ENCODE data around the gene GEMIN4.
"Not testable (repeated sequence)": the region's sequence is repeated elsewhere in the genome, so short reads cannot be mapped to it uniquely, and the experiment has no call there.

GRCh38 chr17:749359-749758 lies 2.7 kb downstream of the GEMIN4 start:
- TF ChIP-seq, protein P1, sequence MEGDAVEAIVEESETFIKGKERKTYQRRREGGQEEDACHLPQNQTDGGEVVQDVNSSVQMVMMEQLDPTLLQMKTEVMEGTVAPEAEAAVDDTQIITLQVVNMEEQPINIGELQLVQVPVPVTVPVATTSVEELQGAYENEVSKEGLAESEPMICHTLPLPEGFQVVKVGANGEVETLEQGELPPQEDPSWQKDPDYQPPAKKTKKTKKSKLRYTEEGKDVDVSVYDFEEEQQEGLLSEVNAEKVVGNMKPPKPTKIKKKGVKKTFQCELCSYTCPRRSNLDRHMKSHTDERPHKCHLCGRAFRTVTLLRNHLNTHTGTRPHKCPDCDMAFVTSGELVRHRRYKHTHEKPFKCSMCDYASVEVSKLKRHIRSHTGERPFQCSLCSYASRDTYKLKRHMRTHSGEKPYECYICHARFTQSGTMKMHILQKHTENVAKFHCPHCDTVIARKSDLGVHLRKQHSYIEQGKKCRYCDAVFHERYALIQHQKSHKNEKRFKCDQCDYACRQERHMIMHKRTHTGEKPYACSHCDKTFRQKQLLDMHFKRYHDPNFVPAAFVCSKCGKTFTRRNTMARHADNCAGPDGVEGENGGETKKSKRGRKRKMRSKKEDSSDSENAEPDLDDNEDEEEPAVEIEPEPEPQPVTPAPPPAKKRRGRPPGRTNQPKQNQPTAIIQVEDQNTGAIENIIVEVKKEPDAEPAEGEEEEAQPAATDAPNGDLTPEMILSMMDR (IDR thresholded peaks at IDR 0.05; ENCODE audit: low read depth, low read length) = not testable (repeated sequence)
- TF ChIP-seq EZH2phosphoT487 (IDR thresholded peaks at IDR 0.05; ENCODE audit: low read depth) = not testable (repeated sequence)
